PFSK-1 (cell line): Measurements from ENCODE around the gene TLR9.

ENCODE experiments used
- POLR2AphosphoS5 ChIP-seq: IDR thresholded peaks from 2 replicates; pipeline ENCODE4 v1.6.1; 2012; ENCODE audit warnings: low read depth, mild to moderate bottlenecking, control low read depth, low read length, moderate library complexity
- SIN3A ChIP-seq: IDR thresholded peaks from 2 replicates; pipeline ENCODE4 v1.6.1; 2012; ENCODE audit warnings: mild to moderate bottlenecking, low read length, moderate library complexity, borderline replicate concordance; ENCODE audit not compliant: insufficient read depth
- TAF1 ChIP-seq: IDR thresholded peaks from 2 replicates; pipeline ENCODE4 v1.6.1; 2012; ENCODE audit warnings: low read length, control low read depth, borderline replicate concordance; ENCODE audit not compliant: insufficient read depth
- TF ChIP-seq, protein P1 (sequence below), 2 experiments: IDR thresholded peaks; 2 replicates each; pipeline versions ENCODE4 v1.6.1 to v1.8.0; 2011 to 2012; ENCODE audit warnings: low read depth in 2 of 2, low read length in 2 of 2, control low read depth in 1 of 2, inconsistent platforms in 1 of 2, mild to moderate bottlenecking in 1 of 2, moderate library complexity in 1 of 2; ENCODE audit not compliant: insufficient read depth in 1 of 2

GRCh38 chr3:52220380-52221026, 4.9 kb downstream of the TLR9 start:
- TF ChIP-seq, protein P1, sequence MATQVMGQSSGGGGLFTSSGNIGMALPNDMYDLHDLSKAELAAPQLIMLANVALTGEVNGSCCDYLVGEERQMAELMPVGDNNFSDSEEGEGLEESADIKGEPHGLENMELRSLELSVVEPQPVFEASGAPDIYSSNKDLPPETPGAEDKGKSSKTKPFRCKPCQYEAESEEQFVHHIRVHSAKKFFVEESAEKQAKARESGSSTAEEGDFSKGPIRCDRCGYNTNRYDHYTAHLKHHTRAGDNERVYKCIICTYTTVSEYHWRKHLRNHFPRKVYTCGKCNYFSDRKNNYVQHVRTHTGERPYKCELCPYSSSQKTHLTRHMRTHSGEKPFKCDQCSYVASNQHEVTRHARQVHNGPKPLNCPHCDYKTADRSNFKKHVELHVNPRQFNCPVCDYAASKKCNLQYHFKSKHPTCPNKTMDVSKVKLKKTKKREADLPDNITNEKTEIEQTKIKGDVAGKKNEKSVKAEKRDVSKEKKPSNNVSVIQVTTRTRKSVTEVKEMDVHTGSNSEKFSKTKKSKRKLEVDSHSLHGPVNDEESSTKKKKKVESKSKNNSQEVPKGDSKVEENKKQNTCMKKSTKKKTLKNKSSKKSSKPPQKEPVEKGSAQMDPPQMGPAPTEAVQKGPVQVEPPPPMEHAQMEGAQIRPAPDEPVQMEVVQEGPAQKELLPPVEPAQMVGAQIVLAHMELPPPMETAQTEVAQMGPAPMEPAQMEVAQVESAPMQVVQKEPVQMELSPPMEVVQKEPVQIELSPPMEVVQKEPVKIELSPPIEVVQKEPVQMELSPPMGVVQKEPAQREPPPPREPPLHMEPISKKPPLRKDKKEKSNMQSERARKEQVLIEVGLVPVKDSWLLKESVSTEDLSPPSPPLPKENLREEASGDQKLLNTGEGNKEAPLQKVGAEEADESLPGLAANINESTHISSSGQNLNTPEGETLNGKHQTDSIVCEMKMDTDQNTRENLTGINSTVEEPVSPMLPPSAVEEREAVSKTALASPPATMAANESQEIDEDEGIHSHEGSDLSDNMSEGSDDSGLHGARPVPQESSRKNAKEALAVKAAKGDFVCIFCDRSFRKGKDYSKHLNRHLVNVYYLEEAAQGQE (IDR thresholded peaks at IDR 0.05; ENCODE audit: insufficient read depth in 1 of 2, low read depth in 2 of 2, low read length in 2 of 2): no peak
- TF ChIP-seq TAF1 (no peak), POLR2AphosphoS5 (no peak), SIN3A (no peak)
